T-cell (primary cell): Measurements from ENCODE around the gene IMPDH2. TPM values are rescaled to one million over a fixed set of nuclear protein-coding genes. Genes with fewer than 3 reads are reported as not detected.

Experiments used
- ATAC-seq, 4 experiments: fragments of 200-7000 bp in 3 of 4; fragments of 150-1000 bp in 1 of 4; cut with Tn5 transposase; replicated peaks in 1 of 4; 1 replicate in 3 of 4; 2 replicates in 1 of 4; pipeline ENCODE4 v1.10.0; 2021; ENCODE audit warnings: moderate library complexity in 3 of 4, mild to moderate bottlenecking in 2 of 4, moderate number of reproducible peaks in 1 of 4
- CTCF ChIA-PET, 2 donors: fragments of 300-600 bp; sonication (Branson Sonifier 250); formaldehyde crosslinking; loops; one replicate each; lab custom pipeline; 2022; ENCODE audit warnings: antibody characterized with exemption in 2 of 2; lab: Charles Lee
- POLR2A ChIA-PET, 2 donors: fragments of 300-600 bp; sonication (Branson Sonifier 250); formaldehyde crosslinking; loops; one replicate each; lab custom pipeline; 2022; ENCODE audit warnings: antibody characterized with exemption in 2 of 2; lab: Charles Lee
- DNase-seq, 35 experiments: peaks; one replicate each; pipeline versions ENCODE4 v3.0.0 to v3.0.0-alpha.2; 2013 to 2023
- H3K27ac ChIP-seq: one replicate; pipeline ENCODE4 v1.5.1; 2013; ENCODE audit warnings: low read length
- H3K27me3 ChIP-seq, 2 experiments: replicated peaks in 1 of 2; 1 replicate in 1 of 2; 2 replicates in 1 of 2; pipeline versions ENCODE4 v1.6.1 to v1.7.0; 2013; ENCODE audit warnings: low read length in 1 of 2, mixed read lengths in 1 of 2; ENCODE audit not compliant: control insufficient read depth in 2 of 2, insufficient read depth in 2 of 2; ENCODE audit errors: extremely low read depth in 1 of 2
- H3K36me3 ChIP-seq, 2 donors: 1 replicate in 1 of 2; 2 replicates in 1 of 2; pipeline versions ENCODE4 v1.6.1 to v1.7.0; 2013; ENCODE audit warnings: low read length in 1 of 2; ENCODE audit not compliant: control insufficient read depth in 2 of 2, insufficient read depth in 1 of 2; ENCODE audit errors: extremely low read depth in 1 of 2
- H3K4me1 ChIP-seq, 2 experiments: 1 replicate in 1 of 2; 2 replicates in 1 of 2; pipeline versions ENCODE4 v1.6.1 to v1.7.0; 2013; ENCODE audit warnings: low read length in 2 of 2, mixed read lengths in 1 of 2; ENCODE audit not compliant: insufficient read depth in 2 of 2, control insufficient read depth in 1 of 2; ENCODE audit errors: extremely low read depth in 1 of 2
- H3K4me3 ChIP-seq, 2 donors: 1 replicate in 1 of 2; 2 replicates in 1 of 2; pipeline versions ENCODE4 v1.5.1 to v1.7.0; 2013; ENCODE audit warnings: mild to moderate bottlenecking in 2 of 2, low read length in 1 of 2, moderate library complexity in 1 of 2; ENCODE audit not compliant: control insufficient read depth in 1 of 2; ENCODE audit errors: extremely low read depth in 1 of 2
- H3K9me3 ChIP-seq: 2 replicates; pipeline ENCODE4 v1.7.0; 2013
- H3K27ac Mint-ChIP-seq, 2 donors: one replicate each; pipeline ENCODE4 v1.8.0; 2020 to 2021; ENCODE audit warnings: mild to moderate bottlenecking in 2 of 2, mixed read lengths in 2 of 2
- H3K27me3 Mint-ChIP-seq, 2 donors: one replicate each; pipeline ENCODE4 v1.8.0; 2021 to 2022; ENCODE audit warnings: mixed read lengths in 2 of 2
- H3K36me3 Mint-ChIP-seq: one replicate; pipeline ENCODE4 v1.8.0; 2021; ENCODE audit warnings: mixed read lengths
- H3K4me1 Mint-ChIP-seq, 3 donors: one replicate each; pipeline ENCODE4 v1.8.0; 2020 to 2022; ENCODE audit warnings: mixed read lengths in 3 of 3, mild to moderate bottlenecking in 1 of 3
- H3K4me3 Mint-ChIP-seq, 3 donors: one replicate each; pipeline ENCODE4 v1.8.0; 2020 to 2022; ENCODE audit warnings: mild to moderate bottlenecking in 3 of 3, mixed read lengths in 3 of 3, moderate library complexity in 3 of 3
- H3K9me3 Mint-ChIP-seq, 3 donors: one replicate each; pipeline ENCODE4 v1.8.0; 2020 to 2022; ENCODE audit warnings: mixed read lengths in 3 of 3
- WGBS: methylation state at CpG from one replicate; pipeline ENCODE4 v1.1.5; 2013; ENCODE audit warnings: missing lambda C conversion rate; ENCODE audit not compliant: insufficient coverage; 5-methylcytosine and 5-hydroxymethylcytosine counted together
- total RNA-seq, 35 experiments: library from RNA in 6 of 35; stranded (reverse) in 6 of 35; fragments of 120-200 nt in 1 of 35; gene quantifications; one replicate each; pipeline versions ENCODE4 v1.2.1 to v1.2.4 and lab custom pipeline; 2013 to 2026

IMPDH2 gene
- total RNA-seq, 5 donors from 2014 or later (not counting 1 experiment from before 2014, with no cell fraction given), result 110 to 160 (median 149) TPM

GRCh38 chr3:49028298-49028672 lies 913 bp downstream of the IMPDH2 start:
- DNase-seq (peak in 1 of 35 experiments; percentile 22), ATAC-seq (no peak)
- H3K27me3 ChIP-seq, result no peaks in the 10 kb centered on the region
- peaks cover 20 to 72% of the 10 kb centered on the region in 2 donors for H3K36me3 ChIP-seq
- POLR2A ChIA-PET, result interaction anchor here (0.6 kb wide), 2 partner anchors 14 to 265 kb away, joined by 3 to 4 read pairs; no protein-coding TSS in a partner anchor
- no peaks in the 10 kb centered on the region for H3K9me3 Mint-ChIP-seq
- H3K27ac ChIP-seq, result peak overlapping the region; percentile 91
- H3K36me3 Mint-ChIP-seq, result peaks cover 32% of the 10 kb centered on the region
- CTCF ChIA-PET, result interaction anchor here (1.5 to 1.9 kb wide), 3 partner anchors 22 to 41 kb away, joined by 4 to 26 read pairs (median 23); partner anchors contain the start of gene WDR6 (in 1 of the 2)
- H3K4me3 Mint-ChIP-seq, result peak overlapping the region; percentile 84 to 91 (median 89)
- H3K9me3 ChIP-seq, result no peaks in the 10 kb centered on the region
- peak overlapping the region; percentile 79 to 81 for H3K4me3 ChIP-seq
- peaks cover 7 to 24% of the 10 kb centered on the region in 2 experiments for H3K4me1 ChIP-seq
- H3K4me1 Mint-ChIP-seq, result peaks cover 41 to 49% (median 48%) of the 10 kb centered on the region in 3 donors
- peak overlapping the region; percentile 91 to 93 for H3K27ac Mint-ChIP-seq
- H3K27me3 Mint-ChIP-seq, result no peaks in the 10 kb centered on the region
- no CpG with 5 or more reads among the region's 4 CpGs for WGBS

DNA sequence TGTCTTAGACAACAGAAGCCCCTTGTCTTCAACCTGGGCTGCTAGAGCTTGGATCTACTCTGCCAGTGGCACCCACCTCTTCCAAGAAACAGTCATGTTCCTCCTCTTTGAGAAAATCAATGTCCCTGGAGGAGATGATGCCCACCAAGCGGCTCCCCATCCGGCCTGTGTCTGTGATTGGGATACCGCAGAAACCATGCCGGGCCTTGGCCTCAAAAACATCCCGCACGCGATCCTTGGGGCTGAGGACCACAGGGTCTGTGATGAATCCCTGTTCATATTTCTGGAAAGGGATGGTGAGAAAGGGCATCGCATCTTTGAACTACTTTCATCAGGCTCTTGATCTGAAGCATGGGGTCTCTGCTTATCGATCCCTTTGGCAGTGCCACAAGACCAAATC lies 1.6 kb downstream of the IMPDH2 start:
- POLR2A ChIA-PET, result no interaction called here
- Histone ChIP-seq H3K36me3 (peaks cover 15 to 69% of the 10 kb centered on the region in 2 donors), H3K9me3 (no peaks in the 10 kb centered on the region), H3K27ac (peak overlapping the region; percentile 91), H3K4me1 (peaks cover 13 to 30% of the 10 kb centered on the region in 2 experiments), H3K27me3 (no peaks in the 10 kb centered on the region), H3K4me3 (no peak overlapping the region)
- DNase-seq (peak in 1 of 35 experiments; percentile 9), ATAC-seq (no peak)
- Mint-ChIP-seq H3K4me3 (peak overlapping the region in 2 of 3 donors; percentile 3 to 89), H3K27ac (peak overlapping the region; percentile 91 to 93), H3K9me3 (no peaks in the 10 kb centered on the region), H3K36me3 (peaks cover 36% of the 10 kb centered on the region), H3K27me3 (no peaks in the 10 kb centered on the region), H3K4me1 (peaks cover 47 to 55% (median 55%) of the 10 kb centered on the region in 3 donors)
- WGBS, result 98% methylated on average over 7 of the region's 9 CpGs
- CTCF ChIA-PET, result no interaction called here

- no peak for DNase-seq
- Histone ChIP-seq H3K36me3 (peaks cover 7 to 58% of the 10 kb centered on the region in 2 donors), H3K4me3 (no peak overlapping the region), H3K4me1 (peaks cover 13 to 35% of the 10 kb centered on the region in 2 experiments), H3K9me3 (no peaks in the 10 kb centered on the region), H3K27ac (no peak overlapping the region), H3K27me3 (no peaks in the 10 kb centered on the region)
- no peak overlapping the region for H3K4me3 Mint-ChIP-seq
- peaks cover 29% of the 10 kb centered on the region for H3K36me3 Mint-ChIP-seq
- WGBS, result no CpG with 5 or more reads among the region's 3 CpGs
- H3K27ac Mint-ChIP-seq, result no peak overlapping the region
- no peaks in the 10 kb centered on the region for H3K9me3 Mint-ChIP-seq
- H3K27me3 Mint-ChIP-seq, result no peaks in the 10 kb centered on the region
- peaks cover 51 to 61% (median 56%) of the 10 kb centered on the region in 3 donors for H3K4me1 Mint-ChIP-seq
- no peak for ATAC-seq
- ChIA-PET CTCF (interaction anchor here in 1 of 2 donors (1.8 kb wide), 1 partner anchor 20 kb away, joined by 4 read pairs; the partner anchor contains the start of gene WDR6), POLR2A (interaction anchor here (0.5 kb wide), 2 partner anchors 34 to 69 kb away, joined by 4 to 9 read pairs; no protein-coding TSS in a partner anchor)
Observed at GRCh38 chr3:49026536-49026935, 2.7 kb downstream of the IMPDH2 start.

DNA sequence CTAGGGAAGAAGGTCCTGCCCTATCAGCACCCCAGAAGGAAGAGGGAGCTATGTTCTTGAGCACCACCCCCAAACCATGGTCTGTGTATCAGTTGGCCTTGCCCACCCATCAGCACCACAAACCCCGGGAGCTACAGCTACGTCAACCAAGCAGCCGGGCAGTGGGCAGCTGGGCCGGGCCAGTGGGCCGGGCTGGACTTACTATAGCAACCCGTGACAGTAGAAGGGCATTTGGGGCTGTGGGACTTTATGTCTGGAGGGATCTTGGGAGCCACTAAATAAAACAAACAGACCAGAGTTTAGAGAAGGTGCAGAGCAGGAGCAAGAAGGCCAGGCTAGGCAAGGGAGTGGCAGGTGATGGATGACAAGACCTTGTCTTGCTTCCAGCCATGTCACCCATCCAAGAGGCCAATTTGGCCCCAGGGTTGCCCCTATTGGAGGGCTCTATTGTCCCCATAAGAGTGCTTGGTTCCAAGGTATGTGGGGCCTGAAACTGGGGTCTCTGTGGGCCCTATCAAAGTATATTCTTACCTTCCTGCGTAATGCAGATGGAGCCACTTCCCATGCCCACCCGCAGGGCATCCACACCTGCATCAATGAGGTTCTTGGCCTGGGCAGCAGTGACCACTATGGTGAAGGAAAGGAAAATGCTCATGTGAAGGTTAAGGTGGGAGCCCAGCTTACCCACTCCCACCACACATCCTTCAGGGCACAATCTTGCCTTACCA lies 3.2 kb downstream of the IMPDH2 start:
- CTCF ChIA-PET, result interaction anchor here in 1 of 2 donors (1.8 kb wide), 1 partner anchor 19 kb away, joined by 4 read pairs; the partner anchor contains the start of gene WDR6
- Histone ChIP-seq H3K36me3 (peaks cover 7 to 53% of the 10 kb centered on the region in 2 donors), H3K4me3 (no peak overlapping the region), H3K9me3 (no peaks in the 10 kb centered on the region), H3K4me1 (peaks cover 13 to 36% of the 10 kb centered on the region in 2 experiments), H3K27ac (no peak overlapping the region), H3K27me3 (no peaks in the 10 kb centered on the region)
- ATAC-seq (no peak), DNase-seq (no peak)
- H3K9me3 Mint-ChIP-seq, result no peaks in the 10 kb centered on the region
- H3K27ac Mint-ChIP-seq, result peak overlapping the region in 1 of 2 donors; percentile 43
- H3K4me1 Mint-ChIP-seq, result peaks cover 54 to 66% (median 57%) of the 10 kb centered on the region in 3 donors
- H3K36me3 Mint-ChIP-seq, result peaks cover 25% of the 10 kb centered on the region
- no CpG with 5 or more reads among the region's 8 CpGs for WGBS
- POLR2A ChIA-PET, result interaction anchor here (0.5 kb wide), 2 partner anchors 33 to 70 kb away, joined by 4 to 9 read pairs; no protein-coding TSS in a partner anchor
- no peaks in the 10 kb centered on the region for H3K27me3 Mint-ChIP-seq
- no peak overlapping the region for H3K4me3 Mint-ChIP-seq

GRCh38 chr3:49025005-49025792 lies 4.0 kb downstream of the IMPDH2 start:
- ATAC-seq, result no peak
- DNase-seq, result peak in 1 of 35 experiments; percentile 7
- no peak overlapping the region for H3K4me3 ChIP-seq
- H3K4me1 ChIP-seq, result peaks cover 17 to 44% of the 10 kb centered on the region in 2 experiments
- POLR2A ChIA-PET, result interaction anchor here in 1 of 2 donors (0.6 kb wide), 1 partner anchor 40 kb away, joined by 3 read pairs; no protein-coding TSS in a partner anchor
- H3K9me3 ChIP-seq, result no peaks in the 10 kb centered on the region
- H3K36me3 Mint-ChIP-seq, result peaks cover 19% of the 10 kb centered on the region
- H3K9me3 Mint-ChIP-seq, result no peaks in the 10 kb centered on the region
- no peaks in the 10 kb centered on the region for H3K27me3 Mint-ChIP-seq
- no peak overlapping the region for H3K27ac ChIP-seq
- CTCF ChIA-PET, result interaction anchor here in 1 of 2 donors (1.8 kb wide), 1 partner anchor 18 kb away, joined by 4 read pairs; the partner anchor contains the start of gene WDR6
- no peak overlapping the region for H3K4me3 Mint-ChIP-seq
- 78% methylated on average over 7 of the region's 13 CpGs for WGBS
- peak overlapping the region in 1 of 2 donors; percentile 43 for H3K27ac Mint-ChIP-seq
- H3K27me3 ChIP-seq, result no peaks in the 10 kb centered on the region
- peaks cover 58 to 71% (median 61%) of the 10 kb centered on the region in 3 donors for H3K4me1 Mint-ChIP-seq
- H3K36me3 ChIP-seq, result peaks cover 7 to 46% of the 10 kb centered on the region in 2 donors
